Transverse colon (tissue), 4 donors: Measurements from ENCODE around the gene SEC23B.

ENCODE experiments used
- EP300 ChIP-seq: sonication (generic); formaldehyde crosslinking; IDR thresholded peaks from one replicate; pipeline ENCODE4 v1.6.1; 2017; ENCODE audit warnings: antibody characterized with exemption, low read depth
- POLR2A ChIP-seq: fragments of 450-650 bp; IDR thresholded peaks from one replicate; pipeline ENCODE4 v1.6.1; 2016; ENCODE audit warnings: antibody characterized with exemption, mild to moderate bottlenecking, moderate library complexity
- POLR2AphosphoS5 ChIP-seq, 3 donors: sonication (generic); formaldehyde crosslinking; IDR thresholded peaks; one replicate each; pipeline ENCODE4 v1.6.1; 2016; ENCODE audit warnings: antibody characterized with exemption in 3 of 3
- TF ChIP-seq, protein P1 (sequence below), 5 experiments: fragments of 200-600 bp in 3 of 5; fragments of 450-650 bp in 2 of 5; sonication (generic) in 3 of 5; IDR thresholded peaks; 1 replicate in 2 of 5; 2 replicates in 3 of 5; pipeline ENCODE4 v1.5.1; 2016 to 2017; ENCODE audit warnings: antibody characterized with exemption in 5 of 5, inconsistent platforms in 3 of 5, mild to moderate bottlenecking in 2 of 5, moderate library complexity in 1 of 5

GRCh38 chr20:18527339-18527738 lies 19.6 kb downstream of the SEC23B start:
- TF ChIP-seq, protein P1, sequence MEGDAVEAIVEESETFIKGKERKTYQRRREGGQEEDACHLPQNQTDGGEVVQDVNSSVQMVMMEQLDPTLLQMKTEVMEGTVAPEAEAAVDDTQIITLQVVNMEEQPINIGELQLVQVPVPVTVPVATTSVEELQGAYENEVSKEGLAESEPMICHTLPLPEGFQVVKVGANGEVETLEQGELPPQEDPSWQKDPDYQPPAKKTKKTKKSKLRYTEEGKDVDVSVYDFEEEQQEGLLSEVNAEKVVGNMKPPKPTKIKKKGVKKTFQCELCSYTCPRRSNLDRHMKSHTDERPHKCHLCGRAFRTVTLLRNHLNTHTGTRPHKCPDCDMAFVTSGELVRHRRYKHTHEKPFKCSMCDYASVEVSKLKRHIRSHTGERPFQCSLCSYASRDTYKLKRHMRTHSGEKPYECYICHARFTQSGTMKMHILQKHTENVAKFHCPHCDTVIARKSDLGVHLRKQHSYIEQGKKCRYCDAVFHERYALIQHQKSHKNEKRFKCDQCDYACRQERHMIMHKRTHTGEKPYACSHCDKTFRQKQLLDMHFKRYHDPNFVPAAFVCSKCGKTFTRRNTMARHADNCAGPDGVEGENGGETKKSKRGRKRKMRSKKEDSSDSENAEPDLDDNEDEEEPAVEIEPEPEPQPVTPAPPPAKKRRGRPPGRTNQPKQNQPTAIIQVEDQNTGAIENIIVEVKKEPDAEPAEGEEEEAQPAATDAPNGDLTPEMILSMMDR (IDR thresholded peaks at IDR 0.05): no peak
- TF ChIP-seq POLR2A (no peak), EP300 (no peak), POLR2AphosphoS5 (IDR thresholded peaks at IDR 0.05) (no peak)
